ENCODE results near the gene MDK. TPM values are rescaled to one million over a fixed set of nuclear protein-coding genes. Genes with fewer than 3 reads are reported as not detected.

The MDK gene
- total and polyA plus RNA-seq, 2 of the 13 experiments (the other 11 are each of a cell fraction or from before 2014, with no cell fraction given): 312 to 407 TPM

DNA sequence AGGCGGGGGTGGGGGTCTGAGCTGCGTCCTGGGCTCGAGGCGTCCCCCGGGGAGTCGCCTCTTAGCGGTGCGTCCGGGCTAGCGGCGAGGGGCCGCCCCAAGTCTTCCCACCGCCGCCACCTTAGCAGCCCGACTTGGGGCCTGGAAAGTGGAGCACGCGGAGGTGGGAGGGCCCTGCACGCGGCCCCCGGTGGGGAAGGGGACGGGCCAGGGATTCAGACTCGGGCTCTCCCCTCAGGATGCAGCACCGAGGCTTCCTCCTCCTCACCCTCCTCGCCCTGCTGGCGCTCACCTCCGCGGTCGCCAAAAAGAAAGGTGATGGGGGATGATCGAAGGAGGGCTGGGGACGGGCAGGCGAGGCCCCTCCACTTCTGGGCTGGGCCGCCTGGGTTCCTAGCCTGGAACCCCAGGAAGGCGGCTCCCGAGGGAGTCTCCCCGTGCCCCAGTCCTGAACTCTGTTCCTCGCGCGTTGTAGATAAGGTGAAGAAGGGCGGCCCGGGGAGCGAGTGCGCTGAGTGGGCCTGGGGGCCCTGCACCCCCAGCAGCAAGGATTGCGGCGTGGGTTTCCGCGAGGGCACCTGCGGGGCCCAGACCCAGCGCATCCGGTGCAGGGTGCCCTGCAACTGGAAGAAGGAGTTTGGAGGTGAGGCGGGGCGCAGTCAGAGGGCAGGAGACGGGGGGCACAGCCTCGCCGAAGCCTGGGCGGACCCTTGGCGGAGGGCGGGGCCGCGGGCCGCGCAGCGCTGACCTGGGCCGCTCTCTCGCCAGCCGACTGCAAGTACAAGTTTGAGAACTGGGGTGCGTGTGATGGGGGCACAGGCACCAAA, 563 bp downstream of the MDK start (continued):
- TF ChIP-seq RXRA (CRISPR knock-in tag; IDR thresholded peaks at IDR 0.05) (no peak; the same call in 1 of the 2 replicates), ZNF570 (CRISPR knock-in tag; IDR thresholded peaks at IDR 0.05; ENCODE audit: borderline replicate concordance) (no peak), ZNF615 (CRISPR knock-in tag; IDR thresholded peaks at IDR 0.05; ENCODE audit: borderline replicate concordance) (no peak), PPARG (CRISPR knock-in tag; conservative IDR thresholded peaks at IDR 0.05) (no peak), RELA (CRISPR knock-in tag; IDR thresholded peaks at IDR 0.05) (no peak), POLR2AphosphoS5 (IDR thresholded peaks at IDR 0.05; ENCODE audit: low read depth, low read length) (no peak), KDM2A (CRISPR knock-in tag; IDR thresholded peaks at IDR 0.05; ENCODE audit: borderline replicate concordance, low read depth) (0 out of 2 replicates have a peak, but pooled peaks have one; percentile 47), NFYC (CRISPR knock-in tag; IDR thresholded peaks at IDR 0.05) (no peak), ZNF331 (CRISPR knock-in tag; IDR thresholded peaks at IDR 0.05) (no peak), ZKSCAN5 (CRISPR knock-in tag; IDR thresholded peaks at IDR 0.05) (no peak), ZNF276 (CRISPR knock-in tag; IDR thresholded peaks at IDR 0.05; ENCODE audit: low read depth) (no peak), ZNF382 (CRISPR knock-in tag; IDR thresholded peaks at IDR 0.05; ENCODE audit: borderline replicate concordance) (no peak), TOPORS (CRISPR knock-in tag; IDR thresholded peaks at IDR 0.05) (no peak)
- TF ChIP-seq, protein P1, sequence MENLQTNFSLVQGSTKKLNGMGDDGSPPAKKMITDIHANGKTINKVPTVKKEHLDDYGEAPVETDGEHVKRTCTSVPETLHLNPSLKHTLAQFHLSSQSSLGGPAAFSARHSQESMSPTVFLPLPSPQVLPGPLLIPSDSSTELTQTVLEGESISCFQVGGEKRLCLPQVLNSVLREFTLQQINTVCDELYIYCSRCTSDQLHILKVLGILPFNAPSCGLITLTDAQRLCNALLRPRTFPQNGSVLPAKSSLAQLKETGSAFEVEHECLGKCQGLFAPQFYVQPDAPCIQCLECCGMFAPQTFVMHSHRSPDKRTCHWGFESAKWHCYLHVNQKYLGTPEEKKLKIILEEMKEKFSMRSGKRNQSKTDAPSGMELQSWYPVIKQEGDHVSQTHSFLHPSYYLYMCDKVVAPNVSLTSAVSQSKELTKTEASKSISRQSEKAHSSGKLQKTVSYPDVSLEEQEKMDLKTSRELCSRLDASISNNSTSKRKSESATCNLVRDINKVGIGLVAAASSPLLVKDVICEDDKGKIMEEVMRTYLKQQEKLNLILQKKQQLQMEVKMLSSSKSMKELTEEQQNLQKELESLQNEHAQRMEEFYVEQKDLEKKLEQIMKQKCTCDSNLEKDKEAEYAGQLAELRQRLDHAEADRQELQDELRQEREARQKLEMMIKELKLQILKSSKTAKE (CRISPR knock-in tag; IDR thresholded peaks at IDR 0.05; ENCODE audit: borderline replicate concordance): no peak
- TF ChIP-seq, protein P2, sequence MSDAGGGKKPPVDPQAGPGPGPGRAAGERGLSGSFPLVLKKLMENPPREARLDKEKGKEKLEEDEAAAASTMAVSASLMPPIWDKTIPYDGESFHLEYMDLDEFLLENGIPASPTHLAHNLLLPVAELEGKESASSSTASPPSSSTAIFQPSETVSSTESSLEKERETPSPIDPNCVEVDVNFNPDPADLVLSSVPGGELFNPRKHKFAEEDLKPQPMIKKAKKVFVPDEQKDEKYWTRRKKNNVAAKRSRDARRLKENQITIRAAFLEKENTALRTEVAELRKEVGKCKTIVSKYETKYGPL (CRISPR knock-in tag; IDR thresholded peaks at IDR 0.05): no peak
- TF ChIP-seq, protein P3, sequence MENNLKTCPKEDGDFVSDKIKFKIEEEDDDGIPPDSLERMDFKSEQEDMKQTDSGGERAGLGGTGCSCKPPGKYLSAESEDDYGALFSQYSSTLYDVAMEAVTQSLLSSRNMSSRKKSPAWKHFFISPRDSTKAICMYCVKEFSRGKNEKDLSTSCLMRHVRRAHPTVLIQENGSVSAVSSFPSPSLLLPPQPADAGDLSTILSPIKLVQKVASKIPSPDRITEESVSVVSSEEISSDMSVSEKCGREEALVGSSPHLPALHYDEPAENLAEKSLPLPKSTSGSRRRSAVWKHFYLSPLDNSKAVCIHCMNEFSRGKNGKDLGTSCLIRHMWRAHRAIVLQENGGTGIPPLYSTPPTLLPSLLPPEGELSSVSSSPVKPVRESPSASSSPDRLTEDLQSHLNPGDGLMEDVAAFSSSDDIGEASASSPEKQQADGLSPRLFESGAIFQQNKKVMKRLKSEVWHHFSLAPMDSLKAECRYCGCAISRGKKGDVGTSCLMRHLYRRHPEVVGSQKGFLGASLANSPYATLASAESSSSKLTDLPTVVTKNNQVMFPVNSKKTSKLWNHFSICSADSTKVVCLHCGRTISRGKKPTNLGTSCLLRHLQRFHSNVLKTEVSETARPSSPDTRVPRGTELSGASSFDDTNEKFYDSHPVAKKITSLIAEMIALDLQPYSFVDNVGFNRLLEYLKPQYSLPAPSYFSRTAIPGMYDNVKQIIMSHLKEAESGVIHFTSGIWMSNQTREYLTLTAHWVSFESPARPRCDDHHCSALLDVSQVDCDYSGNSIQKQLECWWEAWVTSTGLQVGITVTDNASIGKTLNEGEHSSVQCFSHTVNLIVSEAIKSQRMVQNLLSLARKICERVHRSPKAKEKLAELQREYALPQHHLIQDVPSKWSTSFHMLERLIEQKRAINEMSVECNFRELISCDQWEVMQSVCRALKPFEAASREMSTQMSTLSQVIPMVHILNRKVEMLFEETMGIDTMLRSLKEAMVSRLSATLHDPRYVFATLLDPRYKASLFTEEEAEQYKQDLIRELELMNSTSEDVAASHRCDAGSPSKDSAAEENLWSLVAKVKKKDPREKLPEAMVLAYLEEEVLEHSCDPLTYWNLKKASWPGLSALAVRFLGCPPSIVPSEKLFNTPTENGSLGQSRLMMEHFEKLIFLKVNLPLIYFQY (CRISPR knock-in tag; IDR thresholded peaks at IDR 0.05; ENCODE audit: borderline replicate concordance): no peak
- TF ChIP-seq, protein P4, sequence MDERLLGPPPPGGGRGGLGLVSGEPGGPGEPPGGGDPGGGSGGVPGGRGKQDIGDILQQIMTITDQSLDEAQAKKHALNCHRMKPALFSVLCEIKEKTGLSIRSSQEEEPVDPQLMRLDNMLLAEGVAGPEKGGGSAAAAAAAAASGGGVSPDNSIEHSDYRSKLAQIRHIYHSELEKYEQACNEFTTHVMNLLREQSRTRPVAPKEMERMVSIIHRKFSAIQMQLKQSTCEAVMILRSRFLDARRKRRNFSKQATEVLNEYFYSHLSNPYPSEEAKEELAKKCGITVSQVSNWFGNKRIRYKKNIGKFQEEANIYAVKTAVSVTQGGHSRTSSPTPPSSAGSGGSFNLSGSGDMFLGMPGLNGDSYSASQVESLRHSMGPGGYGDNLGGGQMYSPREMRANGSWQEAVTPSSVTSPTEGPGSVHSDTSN (CRISPR knock-in tag; IDR thresholded peaks at IDR 0.05): no peak
- TF ChIP-seq, protein P5, sequence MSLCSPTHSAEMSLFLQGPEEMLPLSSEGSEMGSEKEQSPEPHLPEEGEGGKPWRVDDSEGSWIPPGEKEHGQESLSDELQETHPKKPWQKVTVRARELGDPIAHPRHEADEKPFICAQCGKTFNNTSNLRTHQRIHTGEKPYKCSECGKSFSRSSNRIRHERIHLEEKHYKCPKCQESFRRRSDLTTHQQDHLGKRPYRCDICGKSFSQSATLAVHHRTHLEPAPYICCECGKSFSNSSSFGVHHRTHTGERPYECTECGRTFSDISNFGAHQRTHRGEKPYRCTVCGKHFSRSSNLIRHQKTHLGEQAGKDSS (CRISPR knock-in tag; IDR thresholded peaks at IDR 0.05; ENCODE audit: borderline replicate concordance, low read depth): no peak

Data from HepG2 (cell line).